GM11168 (cell line): ENCODE data around the gene CTSO.

ENCODE experiments used
- in situ Hi-C: fragments of 300-500 bp; cut with MboI; formaldehyde crosslinking; loops from one replicate; pipeline ENCODE4 v1.12.0; 2022; ENCODE audit warnings: low sequenced_read_pairs; ENCODE audit not compliant: unreplicated experiment

CTSO gene, protein sequence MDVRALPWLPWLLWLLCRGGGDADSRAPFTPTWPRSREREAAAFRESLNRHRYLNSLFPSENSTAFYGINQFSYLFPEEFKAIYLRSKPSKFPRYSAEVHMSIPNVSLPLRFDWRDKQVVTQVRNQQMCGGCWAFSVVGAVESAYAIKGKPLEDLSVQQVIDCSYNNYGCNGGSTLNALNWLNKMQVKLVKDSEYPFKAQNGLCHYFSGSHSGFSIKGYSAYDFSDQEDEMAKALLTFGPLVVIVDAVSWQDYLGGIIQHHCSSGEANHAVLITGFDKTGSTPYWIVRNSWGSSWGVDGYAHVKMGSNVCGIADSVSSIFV

GRCh38 chr4:155953151-155954117 lies at the start of gene CTSO:
Gene CTSO, minus strand, starts transcription at chr4:155953866. Its CDS starts 19 bp downstream, at chr4:155953847.
- in situ Hi-C loops = loop anchor here (5.0 kb wide), 1 partner anchor 136 kb away; no protein-coding TSS in a partner anchor

DNA sequence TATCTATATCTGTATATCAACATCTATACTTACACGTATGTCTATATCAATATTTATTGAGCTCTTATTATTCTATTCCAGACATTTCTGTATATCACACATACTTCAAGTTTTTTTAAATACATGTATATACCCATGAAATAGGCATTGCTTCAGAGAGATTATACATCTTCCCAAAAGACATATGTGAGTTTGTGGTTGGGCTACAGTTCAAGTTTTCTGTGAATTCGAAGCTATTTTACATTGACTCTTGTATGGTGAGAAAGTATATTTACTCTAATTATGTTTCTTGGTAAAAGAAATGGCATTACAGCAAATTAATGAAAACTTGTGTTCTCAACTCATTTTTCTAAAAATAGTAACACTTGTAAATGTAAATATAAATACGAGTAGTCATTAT lies 46.8 kb upstream of the CTSO start:
- in situ Hi-C loops = no loop called here

DNA sequence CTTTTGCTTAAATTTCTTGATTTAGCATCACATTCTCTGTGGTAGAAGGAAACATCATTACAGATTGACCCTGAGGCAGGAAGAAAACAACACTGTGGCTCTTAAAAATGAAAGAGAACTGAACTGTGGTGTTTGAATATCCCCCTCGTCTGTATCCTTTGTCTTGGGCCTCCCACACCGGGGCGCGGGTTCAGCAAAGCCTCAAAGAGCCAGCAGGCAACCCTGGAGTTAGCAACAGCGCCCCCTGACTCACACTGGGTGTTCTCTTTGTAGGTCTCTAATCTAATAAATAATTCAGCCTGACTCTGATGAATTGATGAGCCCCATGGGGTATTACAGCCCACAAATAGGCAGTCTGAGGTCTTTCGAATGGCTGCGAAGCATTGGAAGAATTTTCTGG lies 46.1 kb upstream of the CTSO start:
- in situ Hi-C loops = no loop called here

DNA sequence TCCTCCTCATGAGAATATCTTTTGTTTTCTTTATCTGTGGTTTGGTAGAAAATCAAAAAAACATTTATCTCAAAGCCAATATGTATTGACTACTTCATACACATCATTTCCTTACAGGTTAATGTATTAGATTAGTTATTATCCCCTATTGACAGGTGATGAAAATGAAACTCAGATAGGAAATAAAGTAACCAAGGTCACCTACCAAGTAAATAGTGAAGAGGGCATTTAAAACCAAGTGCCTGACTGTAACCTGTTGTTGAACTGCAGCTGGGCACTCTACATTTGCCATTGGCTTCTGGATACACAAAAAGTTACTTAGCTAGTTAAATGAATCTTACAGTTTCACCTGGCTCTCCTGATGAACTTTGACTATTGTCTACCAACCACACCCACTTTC lies 41.4 kb upstream of the CTSO start:
- in situ Hi-C loops = no loop called here

DNA sequence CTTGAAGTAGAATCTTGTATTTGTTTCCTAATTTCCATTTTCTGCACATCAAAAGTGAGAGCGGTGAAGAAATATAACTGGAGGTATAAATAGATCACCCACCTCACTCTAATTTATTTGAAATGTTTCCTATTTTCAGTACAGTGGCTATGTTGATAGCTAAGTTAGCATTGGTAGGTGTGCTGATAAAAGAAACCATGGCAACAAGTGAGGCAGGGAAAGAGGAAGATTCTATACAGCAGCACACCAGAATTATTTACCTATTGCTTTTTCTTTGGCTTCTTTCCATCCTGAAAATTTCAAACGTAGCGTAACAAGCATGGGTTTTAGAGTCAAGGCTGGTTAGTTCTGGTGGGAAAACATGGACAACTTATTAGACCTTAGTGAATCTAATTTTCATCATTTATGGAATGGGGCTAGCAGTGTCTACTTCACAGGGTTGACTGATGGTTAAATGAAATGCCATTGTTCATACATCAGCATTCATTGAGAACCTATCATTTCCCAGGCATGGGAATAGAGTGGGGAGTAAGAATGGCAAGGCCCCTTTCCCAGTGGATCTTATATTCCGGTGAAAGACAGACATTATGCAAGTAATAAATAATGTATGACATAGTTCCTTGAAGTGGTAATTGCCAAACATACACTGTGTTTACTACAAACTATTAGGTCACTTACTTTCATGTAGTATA lies 30.6 kb upstream of the CTSO start:
- in situ Hi-C loops = no loop called here

GRCh38 chr4:155982736-155983385 lies 29.2 kb upstream of the CTSO start:
- in situ Hi-C loops = no loop called here

DNA sequence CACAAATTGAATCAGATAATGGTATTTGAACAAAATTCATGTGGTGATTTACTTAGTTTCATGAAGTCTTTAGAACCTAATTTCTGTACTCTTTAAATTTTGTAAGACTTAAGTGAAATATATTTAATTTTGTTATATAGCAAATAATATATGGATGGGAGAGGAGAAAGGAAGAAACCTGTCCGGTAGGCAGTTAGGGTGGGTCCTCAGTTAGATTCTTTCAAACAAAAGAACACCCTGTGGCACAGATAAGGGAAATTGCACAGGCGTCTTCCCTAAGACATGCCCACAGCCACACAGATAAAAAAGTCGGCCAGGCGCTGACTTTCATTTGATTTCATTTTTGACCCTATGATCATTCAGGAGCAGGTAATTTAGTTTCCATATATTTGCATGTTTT lies 25.1 kb upstream of the CTSO start:
- in situ Hi-C loops = no loop called here

DNA sequence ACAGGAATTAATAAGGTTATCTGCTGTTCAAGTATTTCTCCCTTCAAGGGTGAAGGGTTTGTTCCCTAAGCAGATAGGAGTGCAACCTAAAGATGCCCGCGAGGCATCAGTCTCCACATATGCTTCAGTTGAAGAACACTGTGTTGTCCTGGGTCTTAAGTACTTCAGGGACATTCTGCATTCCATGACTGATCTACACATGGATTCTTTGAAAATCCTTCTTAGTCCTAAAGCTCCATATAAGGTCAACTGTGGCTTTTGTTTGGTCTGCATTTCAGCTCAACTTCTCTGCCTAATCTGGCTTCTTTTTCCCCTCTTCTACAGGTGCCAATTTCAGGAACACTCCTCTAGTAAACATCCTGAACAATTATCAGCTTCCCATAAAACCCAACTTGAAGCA lies 21.8 kb upstream of the CTSO start:
- in situ Hi-C loops = no loop called here

- in situ Hi-C loops = no loop called here
Observed at GRCh38 chr4:155974996-155975395, 21.3 kb upstream of the CTSO start.

- in situ Hi-C loops = no loop called here
Observed at GRCh38 chr4:155974476-155974749, 20.7 kb upstream of the CTSO start.

DNA sequence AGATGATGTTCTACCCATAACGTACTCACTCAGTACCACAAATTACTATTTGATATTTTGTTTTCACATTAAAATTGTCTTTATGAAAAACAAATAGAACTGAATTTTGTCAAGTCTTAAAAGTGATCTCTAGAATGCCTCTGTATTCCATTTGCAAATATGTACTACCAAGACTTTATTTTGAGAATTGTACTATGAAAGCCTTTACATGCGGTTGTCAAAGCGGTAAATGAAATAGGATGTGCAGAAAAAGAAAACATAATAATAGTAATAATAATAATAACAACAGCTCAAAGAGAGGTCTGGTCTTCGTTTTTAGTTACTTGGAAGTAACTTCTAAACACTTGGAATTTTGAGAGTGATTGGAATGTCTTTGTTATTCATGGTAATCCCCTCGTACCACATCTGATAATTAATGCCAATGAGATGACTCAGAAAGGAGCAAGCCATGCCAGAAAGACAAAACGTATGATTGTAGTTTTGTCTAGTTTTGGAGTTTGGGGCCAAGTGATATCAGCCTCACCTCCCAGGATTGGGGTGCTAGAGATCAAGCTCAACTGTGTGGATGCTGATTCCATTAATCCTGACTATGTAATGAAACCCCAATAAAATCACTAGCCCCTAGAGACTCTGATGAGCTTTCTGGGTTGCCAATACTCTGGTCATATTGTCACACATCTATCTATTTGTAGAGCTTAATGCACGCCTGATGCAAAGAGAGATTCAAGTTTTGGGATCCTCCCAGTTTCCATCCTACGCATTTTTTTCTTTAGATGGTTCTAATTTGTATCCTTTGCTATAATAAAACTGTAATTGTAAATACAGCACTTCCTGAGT lies 20.2 kb upstream of the CTSO start:
- in situ Hi-C loops = no loop called here

- in situ Hi-C loops = no loop called here
Observed at GRCh38 chr4:155972098-155972497, 18.4 kb upstream of the CTSO start.

DNA sequence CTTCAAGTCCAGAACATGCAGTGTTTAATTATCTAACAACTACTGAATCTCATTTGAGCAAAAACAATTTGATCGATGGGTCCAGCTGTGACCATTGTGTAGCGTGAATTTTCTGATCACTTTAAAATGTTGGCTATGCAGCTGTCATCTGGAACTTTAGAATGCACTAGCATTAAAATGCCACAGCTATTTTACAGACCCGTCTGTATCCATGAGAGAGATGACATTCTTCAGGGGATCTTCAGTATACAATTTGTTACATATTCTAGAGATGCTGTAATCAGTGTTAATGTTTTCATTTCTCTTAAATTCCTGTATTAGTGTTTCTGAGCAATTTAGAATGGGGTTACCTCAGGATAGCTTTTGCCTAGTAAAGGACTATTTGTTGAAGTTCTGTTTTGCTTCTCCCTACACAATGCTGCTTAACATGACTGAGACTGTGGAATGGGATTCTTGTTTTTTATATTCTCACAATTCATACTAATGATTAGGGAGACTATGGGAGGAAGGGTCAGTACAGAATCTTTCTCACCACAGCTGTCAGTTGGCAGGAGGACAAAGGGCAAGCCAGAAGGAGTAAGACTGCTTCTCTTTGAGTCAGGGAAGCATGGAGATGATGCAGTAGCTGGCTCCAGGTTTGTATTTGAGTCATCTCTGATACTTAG lies 13.2 kb upstream of the CTSO start:
- in situ Hi-C loops = no loop called here

DNA sequence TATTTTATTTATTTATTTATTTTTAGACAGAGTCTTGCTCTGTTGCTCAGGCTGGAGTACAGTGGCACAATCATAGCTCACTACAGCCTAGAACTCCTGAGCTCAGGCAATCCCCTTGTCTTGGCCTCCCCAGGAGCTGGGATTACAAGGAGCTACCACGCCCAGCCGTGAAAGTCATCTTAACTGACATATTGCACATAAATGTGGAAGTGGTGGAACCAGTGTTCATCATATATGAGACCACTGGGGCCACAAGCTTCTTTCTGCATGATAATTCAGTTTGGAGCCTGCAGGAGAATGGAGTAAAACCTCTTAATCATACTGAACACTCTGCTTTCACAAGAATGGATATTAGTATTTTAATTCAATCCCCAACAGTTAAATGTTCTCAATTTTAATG lies 12.5 kb upstream of the CTSO start:
- in situ Hi-C loops = no loop called here

DNA sequence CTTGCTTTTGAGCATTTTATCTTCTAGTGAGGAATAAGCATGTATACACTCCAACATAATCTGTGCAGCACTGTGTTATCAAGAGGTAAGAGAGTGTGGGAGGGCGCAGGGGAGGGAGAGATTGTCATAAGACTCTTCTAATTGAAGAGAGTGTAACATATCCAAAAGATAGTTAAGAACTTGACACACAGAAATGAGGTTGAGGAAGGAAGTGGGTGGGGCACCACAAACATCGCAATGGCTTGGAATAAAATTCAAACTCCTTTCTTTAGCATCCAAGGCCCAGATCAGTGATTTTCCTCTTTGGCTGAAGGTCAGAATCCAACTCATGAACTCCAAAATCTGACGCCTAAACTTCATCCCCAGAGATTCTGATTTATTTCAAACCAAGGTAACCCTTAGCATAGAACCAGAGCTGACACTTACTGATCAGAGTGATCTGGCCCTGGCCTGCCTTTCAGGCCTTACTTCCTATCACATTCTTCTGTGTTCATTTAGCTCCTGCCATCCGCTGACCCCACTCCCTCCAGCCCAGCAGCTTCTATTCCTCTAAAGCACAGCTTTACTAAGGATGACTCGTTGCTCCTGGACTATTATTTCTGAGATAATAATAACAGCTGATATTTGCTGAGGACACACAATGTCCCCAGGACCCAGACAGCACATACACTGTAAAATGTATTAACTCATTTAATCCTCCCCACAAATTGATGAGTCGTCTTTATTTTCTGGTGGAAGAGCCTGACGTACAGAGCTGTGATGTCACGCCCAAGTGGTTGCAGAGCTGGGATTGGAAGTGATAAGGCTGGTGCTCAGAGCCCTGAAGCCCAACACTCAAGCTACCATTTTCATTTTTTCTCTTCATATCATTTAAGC lies 10.6 kb upstream of the CTSO start:
- in situ Hi-C loops = no loop called here

- in situ Hi-C loops = no loop called here
Observed at GRCh38 chr4:155962767-155963166, 9.1 kb upstream of the CTSO start.

GRCh38 chr4:155961575-155961974 lies 7.9 kb upstream of the CTSO start:
- in situ Hi-C loops = no loop called here

GRCh38 chr4:155960522-155960921 lies 6.9 kb upstream of the CTSO start:
- in situ Hi-C loops = no loop called here
